Measurements from ENCODE around the gene BPIFB2. TPM values are rescaled to one million over a fixed set of nuclear protein-coding genes. Genes with fewer than 3 reads are reported as not detected.
A peak's percentile ranks its signal among the peaks of the same experiment; 100 is the strongest.

The BPIFB2 gene
- total RNA-seq, 1 experiment from 2014 or later: 0.15 TPM

DNA sequence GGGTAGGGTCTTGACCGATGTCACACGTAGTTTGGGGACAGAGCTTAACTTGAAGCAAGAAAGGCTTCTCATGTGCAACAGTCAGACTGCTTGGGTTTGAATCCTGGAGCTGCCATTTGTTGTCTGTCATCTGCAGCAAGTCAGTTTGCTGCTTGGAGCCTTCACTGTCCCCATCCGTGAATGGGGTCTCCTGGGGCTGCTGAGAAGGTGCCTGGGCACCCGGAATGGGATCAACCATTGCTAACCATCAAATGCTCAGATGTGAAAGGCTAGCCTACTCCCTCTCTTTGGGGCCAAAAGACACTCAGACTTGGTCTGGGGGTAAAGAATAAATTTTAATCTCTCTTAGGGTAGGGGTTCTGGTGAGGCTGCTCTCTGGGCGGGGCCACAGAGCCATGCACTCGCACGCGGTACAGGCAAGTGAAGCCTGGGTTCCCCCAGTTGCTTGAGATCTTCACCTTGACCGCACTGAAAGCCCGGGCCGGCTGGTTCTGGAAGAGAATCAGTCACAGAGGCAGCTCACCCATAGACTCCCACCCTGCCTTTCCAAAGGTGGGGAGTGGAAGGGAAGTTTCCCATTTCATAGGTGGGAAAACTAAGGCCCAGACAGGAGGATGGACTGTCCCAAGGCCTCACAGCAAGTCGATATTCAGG, 23.9 kb upstream of the BPIFB2 start:
- Histone ChIP-seq H3K36me3 (ENCODE audit: control insufficient read depth in 1 of 2, insufficient read depth in 2 of 2, low read length in 2 of 2) (no peaks in the 10 kb centered on the region), H3K4me1 (ENCODE audit: control insufficient read depth in 1 of 2, insufficient read depth in 2 of 2, low read length in 2 of 2) (peaks cover 0 to 5% of the 10 kb centered on the region in 2 experiments; a peak in 1 of 4 replicates), H3K27me3 (ENCODE audit: insufficient read depth, low read length) (no peaks in the 10 kb centered on the region), H3K4me3 (replicated peaks in 1 of 2; ENCODE audit: low read depth in 1 of 2, low read length in 2 of 2) (no peak overlapping the region), H3K79me2 (ENCODE audit: insufficient read depth, low read length) (no peaks in the 10 kb centered on the region), H3K4me2 (ENCODE audit: low read length) (no peak overlapping the region), H4K20me1 (ENCODE audit: insufficient read depth) (no peaks in the 10 kb centered on the region), H3K9me2 (ENCODE audit: insufficient read depth) (no peaks in the 10 kb centered on the region), H3K27ac (ENCODE audit: low read depth, low read length) (no peak overlapping the region), H3K9me3 (ENCODE audit: control insufficient read depth in 1 of 2, insufficient read depth in 1 of 2, low read depth in 1 of 2, low read length in 2 of 2) (no peaks in the 10 kb centered on the region), H2AFZ (ENCODE audit: low read depth, low read length, poor library complexity, severe bottlenecking) (no peak overlapping the region), H3K9ac (ENCODE audit: low read length) (no peak overlapping the region)
- no peak for TF ChIP-seq TCF7L2 (IDR thresholded peaks at IDR 0.05; ENCODE audit: borderline replicate concordance, extremely low read depth, insufficient read depth, insufficient read length)
- BruUV-seq (replicated peaks): no TSS peak
- ChIA-PET CTCF (no interaction called here), RAD21 (ENCODE audit: low non-redundant PET in 1 of 2, low total read pairs in 2 of 2, uncharacterized antibody in 2 of 2, unreplicated experiment in 2 of 2) (no interaction called here), POLR2A (no interaction called here)
- intact Hi-C loops (cut with micrococcal nuclease): no loop called here
- ATAC-seq: no peak
- no peak for DNase-seq (ENCODE audit: low read depth, low spot score)

GRCh38 chr20:32984196-32984595, 23.3 kb upstream of the BPIFB2 start:
- no peak for TF ChIP-seq EGR1 (IDR thresholded peaks at IDR 0.05; ENCODE audit: low read depth)
- TF ChIP-seq MAX (IDR thresholded peaks at IDR 0.05): no peak
- no peak for TF ChIP-seq POLR2AphosphoS5 (IDR thresholded peaks at IDR 0.05; ENCODE audit: low read depth, low read length)
- no peak for TF ChIP-seq SIN3A (IDR thresholded peaks at IDR 0.05; ENCODE audit: low read depth)
- TF ChIP-seq CBX3 (IDR thresholded peaks at IDR 0.05; ENCODE audit: low read depth): no peak
- H2AFZ ChIP-seq (ENCODE audit: low read depth, low read length, poor library complexity, severe bottlenecking): no peak overlapping the region
- H4K20me1 ChIP-seq (ENCODE audit: insufficient read depth): no peaks in the 10 kb centered on the region
- H3K79me2 ChIP-seq (ENCODE audit: insufficient read depth, low read length): no peaks in the 10 kb centered on the region
- ChIA-PET RAD21 (ENCODE audit: low non-redundant PET in 1 of 2, low total read pairs in 2 of 2, uncharacterized antibody in 2 of 2, unreplicated experiment in 2 of 2) (no interaction called here), CTCF (no interaction called here), POLR2A (no interaction called here)
- intact Hi-C loops (cut with micrococcal nuclease): no loop called here
- H3K4me1 ChIP-seq (ENCODE audit: control insufficient read depth in 1 of 2, insufficient read depth in 2 of 2, low read length in 2 of 2): peaks cover 0 to 5% of the 10 kb centered on the region in 2 experiments; a peak in 1 of 4 replicates
- H3K36me3 ChIP-seq (ENCODE audit: control insufficient read depth in 1 of 2, insufficient read depth in 2 of 2, low read length in 2 of 2): no peaks in the 10 kb centered on the region
- H3K27me3 ChIP-seq (ENCODE audit: insufficient read depth, low read length): no peaks in the 10 kb centered on the region
- H3K4me2 ChIP-seq (ENCODE audit: low read length): no peak overlapping the region
- H3K9me3 ChIP-seq (ENCODE audit: control insufficient read depth in 1 of 2, insufficient read depth in 1 of 2, low read depth in 1 of 2, low read length in 2 of 2): no peaks in the 10 kb centered on the region
- ATAC-seq (peak; percentile 64; the same call in 1 of the 2 replicates), DNase-seq (ENCODE audit: low read depth, low spot score) (no peak)
- no peak overlapping the region for H3K27ac ChIP-seq (ENCODE audit: low read depth, low read length)
- H3K9ac ChIP-seq (ENCODE audit: low read length): no peak overlapping the region
- H3K4me3 ChIP-seq (replicated peaks in 1 of 2; ENCODE audit: low read depth in 1 of 2, low read length in 2 of 2): no peak overlapping the region
- H3K9me2 ChIP-seq (ENCODE audit: insufficient read depth): no peaks in the 10 kb centered on the region
- BruUV-seq (replicated peaks): no TSS peak

All from HCT116 (cell line).